ENCODE measurements around the gene HHAT. TPM values are rescaled to one million over a fixed set of nuclear protein-coding genes. Genes with fewer than 3 reads are reported as not detected.

Gene HHAT
- total RNA-seq, 2 donors from 2014 or later = 1.6 to 2.0 TPM

- Histone ChIP-seq H3K9me3 (peaks cover 0 to 6% of the 10 kb centered on the region in 2 donors), H3K27me3 (no peaks in the 10 kb centered on the region), H3K27ac (no peak overlapping the region), H3K4me1 (no peaks in the 10 kb centered on the region), H3K36me3 (no peaks in the 10 kb centered on the region), H3K4me3 (no peak overlapping the region)
- no peak for TF ChIP-seq CTCF (IDR thresholded peaks at IDR 0.05)
- DNase-seq (ENCODE audit: low spot score) = no peak
Observed at GRCh38 chr1:210571356-210572284, 242.9 kb downstream of the HHAT start.

GRCh38 chr1:210573141-210573540 lies 244.4 kb downstream of the HHAT start:
- H3K4me3 ChIP-seq = no peak overlapping the region
- no peaks in the 10 kb centered on the region for H3K27me3 ChIP-seq
- peaks cover 0 to 14% of the 10 kb centered on the region in 2 donors for H3K9me3 ChIP-seq
- H3K27ac ChIP-seq = no peak overlapping the region
- no peaks in the 10 kb centered on the region for H3K36me3 ChIP-seq
- no peak for DNase-seq (ENCODE audit: low spot score)
- H3K4me1 ChIP-seq = no peaks in the 10 kb centered on the region
- TF ChIP-seq CTCF (IDR thresholded peaks at IDR 0.05) = no peak

- DNase-seq (ENCODE audit: low spot score) = no peak
- H3K27me3 ChIP-seq = no peaks in the 10 kb centered on the region
- TF ChIP-seq CTCF (IDR thresholded peaks at IDR 0.05) = no peak
- peaks cover 0 to under 1% of the 10 kb centered on the region in 2 donors for H3K9me3 ChIP-seq
- no peak overlapping the region for H3K4me3 ChIP-seq
- no peaks in the 10 kb centered on the region for H3K4me1 ChIP-seq
- no peaks in the 10 kb centered on the region for H3K36me3 ChIP-seq
- H3K27ac ChIP-seq = no peak overlapping the region
Observed at GRCh38 chr1:210582205-210582970, 253.7 kb downstream of the HHAT start.

- peak; percentile 72 for DNase-seq (ENCODE audit: low spot score)
Observed at GRCh38 chr1:210584439-210585113, 255.9 kb downstream of the HHAT start.

More at GRCh38 chr1:210584439-210585113, 255.9 kb downstream of the HHAT start:
- Histone ChIP-seq H3K4me3 (no peak overlapping the region), H3K36me3 (no peaks in the 10 kb centered on the region), H3K4me1 (no peaks in the 10 kb centered on the region), H3K9me3 (no peaks in the 10 kb centered on the region), H3K27ac (no peak overlapping the region), H3K27me3 (no peaks in the 10 kb centered on the region)
- TF ChIP-seq CTCF (IDR thresholded peaks at IDR 0.05) = peak; percentile 43 to 78

Measured in right atrium auricular region (tissue), 2 donors.